MCF 10A (cell line): Measurements from ENCODE around the gene CPNE2. TPM values are rescaled to one million over a fixed set of nuclear protein-coding genes. Genes with fewer than 3 reads are reported as not detected.

Experiments used
- BruUV-seq: library from RNA; stranded (reverse); fragments of 400-500 nt; replicated peaks from 2 replicates; lab custom pipeline; 2021; lab: Mats Ljungman, UMichigan
- CTCF ChIA-PET: fragments of 300-600 bp; sonication (Branson Sonifier 250); formaldehyde crosslinking; extraction: SDS; loops from one replicate; lab custom pipeline; 2021; ENCODE audit warnings: antibody characterized with exemption, inconsistent platforms; lab: Yijun Ruan, JAX
- POLR2A ChIA-PET: fragments of 300-600, 350-650 bp; sonication (Branson Sonifier 250); formaldehyde crosslinking; extraction: SDS; loops from one replicate; lab custom pipeline; 2020; ENCODE audit warnings: antibody characterized with exemption, inconsistent platforms; lab: Yijun Ruan, JAX
- DNase-seq: peaks from one replicate; pipeline ENCODE4 v3.0.0-alpha.2; 2018; ENCODE audit not compliant: unreplicated experiment
- H3K27ac Mint-ChIP-seq: one replicate; pipeline ENCODE4 v1.8.0; 2022; ENCODE audit warnings: mild to moderate bottlenecking, low read depth, mixed read lengths; ENCODE audit not compliant: unreplicated experiment
- H3K27me3 Mint-ChIP-seq: one replicate; pipeline ENCODE4 v1.8.0; 2022; ENCODE audit warnings: mixed read lengths; ENCODE audit not compliant: insufficient read depth, unreplicated experiment
- H3K36me3 Mint-ChIP-seq: one replicate; pipeline ENCODE4 v1.8.0; 2022; ENCODE audit warnings: mild to moderate bottlenecking, moderate library complexity, mixed read lengths; ENCODE audit not compliant: insufficient read depth, unreplicated experiment
- H3K4me1 Mint-ChIP-seq: one replicate; pipeline ENCODE4 v1.8.0; 2022; ENCODE audit warnings: mixed read lengths; ENCODE audit not compliant: insufficient read depth, unreplicated experiment
- H3K4me3 Mint-ChIP-seq: one replicate; pipeline ENCODE4 v1.8.0; 2022; ENCODE audit warnings: mild to moderate bottlenecking, moderate library complexity, mixed read lengths; ENCODE audit not compliant: unreplicated experiment
- H3K9me3 Mint-ChIP-seq: one replicate; pipeline ENCODE4 v1.8.0; 2022; ENCODE audit warnings: mixed read lengths; ENCODE audit not compliant: unreplicated experiment
- CTCF ChIP-seq: fragments of 200-600 bp; IDR thresholded peaks from one replicate; pipeline ENCODE4 v1.8.0; 2022; ENCODE audit warnings: antibody characterized with exemption, mild to moderate bottlenecking; ENCODE audit not compliant: unreplicated experiment
- intact Hi-C: fragments of 100-400 bp; cut with micrococcal nuclease; formaldehyde crosslinking; loops from 2 replicates; pipeline ENCODE4 v1.14.1; 2022
- total RNA-seq: library from RNA; stranded (reverse); gene quantifications from 2 replicates; pipeline ENCODE4 v1.2.3, GENCODE V29; 2022

Gene CPNE2
- total RNA-seq, 1 experiment from 2014 or later: 6.7 TPM

DNA sequence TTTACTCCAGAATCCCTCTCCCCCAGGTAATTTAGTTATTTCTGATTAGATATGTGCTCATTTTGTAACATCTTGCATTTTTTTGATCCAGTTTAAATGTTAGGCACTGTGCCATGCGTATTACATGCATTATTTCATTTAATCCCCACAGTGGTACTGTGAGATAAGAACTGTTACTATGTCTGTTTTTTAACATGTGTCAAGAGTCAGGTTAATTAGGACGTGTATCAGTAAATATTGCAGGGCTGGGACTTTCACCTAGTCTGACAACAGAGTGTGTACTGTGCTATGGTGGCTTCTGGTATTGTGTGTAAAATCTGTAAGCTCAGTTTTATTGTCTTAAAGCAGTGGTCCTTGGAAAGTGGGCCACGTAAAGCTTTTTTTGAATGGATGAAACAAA, 104.4 kb downstream of the CPNE2 start:
- H3K27me3 Mint-ChIP-seq: no peaks in the 10 kb centered on the region
- H3K9me3 Mint-ChIP-seq: no peaks in the 10 kb centered on the region
- intact Hi-C loops: no loop called here
- ChIA-PET POLR2A (interaction anchor here (0.7 to 4.6 kb wide), 6 partner anchors 9 to 47 kb away, joined by 3 to 57 read pairs (median 7); partner anchors contain the start of genes PSME3IP1 and RSPRY1), CTCF (interaction anchor here (0.9 to 1.1 kb wide), 2 partner anchors 9 to 13 kb away, joined by 4 read pairs; no protein-coding TSS in a partner anchor)
- no peak for DNase-seq
- no TSS peak for BruUV-seq
- peaks cover 25% of the 10 kb centered on the region for H3K4me1 Mint-ChIP-seq
- H3K27ac Mint-ChIP-seq: no peak overlapping the region
- peaks cover 20% of the 10 kb centered on the region for H3K36me3 Mint-ChIP-seq
- no peak for TF ChIP-seq CTCF
- no peak overlapping the region for H3K4me3 Mint-ChIP-seq

Other genes starting within 250 kb of the CPNE2 start
- gene SLC12A3, start 227.4 kb upstream of the CPNE2 start, total RNA-seq: not detected in 2 replicates
- gene HERPUD1, start 160.4 kb upstream of the CPNE2 start, total RNA-seq: 201 and 242 TPM in 2 replicates
- gene CETP, start 130.6 kb upstream of the CPNE2 start, total RNA-seq: not detected in 2 replicates
- gene NLRC5, start 103.0 kb upstream of the CPNE2 start, total RNA-seq: 8.0 and 14.5 TPM in 2 replicates
- 100 and 107 TPM in 2 replicates for gene PSME3IP1, start 93.5 kb downstream of the CPNE2 start, total RNA-seq
- 55.9 and 62.0 TPM in 2 replicates for gene RSPRY1, start 93.7 kb downstream of the CPNE2 start, total RNA-seq
- 94.4 and 114 TPM in 2 replicates for gene ARL2BP, start 152.7 kb downstream of the CPNE2 start, total RNA-seq
- gene PLLP, start 192.1 kb downstream of the CPNE2 start, total RNA-seq: 3.9 and 6.1 TPM in 2 replicates